ENCODE measurements around the gene EEF1AKMT2. TPM values are rescaled to one million over a fixed set of nuclear protein-coding genes. Genes with fewer than 3 reads are reported as not detected.
"Not testable (repeated sequence)": the region's sequence is repeated elsewhere in the genome, so short reads cannot be mapped to it uniquely, and the experiment has no call there.

The EEF1AKMT2 gene
- polyA plus RNA-seq, 4 donors = 9.6 to 21.5 (median 13.0) TPM

GRCh38 chr10:124782900-124783299 lies 8.8 kb downstream of the EEF1AKMT2 start:
- peaks cover 4 to 32% (median 6%) of the 10 kb centered on the region in 3 donors for H3K36me3 ChIP-seq (ENCODE audit: control insufficient read depth in 3 of 3, insufficient read depth in 2 of 3, low read depth in 1 of 3, low read length in 3 of 3)
- H3K27me3 ChIP-seq (ENCODE audit: control insufficient read depth in 3 of 3, insufficient read depth in 3 of 3, low read length in 3 of 3); FAIRE-seq; H3K4me1 ChIP-seq (ENCODE audit: control insufficient read depth in 3 of 3, insufficient read depth in 2 of 3, low read depth in 1 of 3, low read length in 2 of 3); DNase-seq; H3K27ac ChIP-seq (ENCODE audit: low read depth in 1 of 3, low read length in 2 of 3); H3K4me3 ChIP-seq (ENCODE audit: low read depth in 1 of 3, low read length in 3 of 3); H3K9me3 ChIP-seq (ENCODE audit: control insufficient read depth in 2 of 2, insufficient read depth in 1 of 2, low read depth in 1 of 2, low read length in 1 of 2): not testable (repeated sequence)
- 100% methylated on average over 1 of the region's 1 CpG for WGBS, 3 donors

- DNase-seq (no peak), FAIRE-seq (no peak)
- Histone ChIP-seq H3K4me1 (ENCODE audit: control insufficient read depth in 3 of 3, insufficient read depth in 2 of 3, low read depth in 1 of 3, low read length in 2 of 3) (no peaks in the 10 kb centered on the region), H3K9me3 (ENCODE audit: control insufficient read depth in 2 of 2, insufficient read depth in 1 of 2, low read depth in 1 of 2, low read length in 1 of 2) (peaks cover 0 to 5% of the 10 kb centered on the region in 2 donors), H3K4me3 (ENCODE audit: low read depth in 1 of 3, low read length in 3 of 3) (no peak overlapping the region), H3K36me3 (ENCODE audit: control insufficient read depth in 3 of 3, insufficient read depth in 2 of 3, low read depth in 1 of 3, low read length in 3 of 3) (peaks cover 0 to 23% (median 0%) of the 10 kb centered on the region in 3 donors), H3K27me3 (ENCODE audit: control insufficient read depth in 3 of 3, insufficient read depth in 3 of 3, low read length in 3 of 3) (no peaks in the 10 kb centered on the region), H3K27ac (ENCODE audit: low read depth in 1 of 3, low read length in 2 of 3) (no peak overlapping the region)
- WGBS, 3 donors = 94 to 100% (median 98%) methylated on average over 2 of the region's 2 CpGs
These were observed 22.9 kb downstream of the EEF1AKMT2 start for GRCh38 chr10:124768791-124769190.

- Histone ChIP-seq H3K27ac (ENCODE audit: low read depth in 1 of 3, low read length in 2 of 3) (no peak overlapping the region), H3K4me3 (ENCODE audit: low read depth in 1 of 3, low read length in 3 of 3) (no peak overlapping the region), H3K9me3 (ENCODE audit: control insufficient read depth in 2 of 2, insufficient read depth in 1 of 2, low read depth in 1 of 2, low read length in 1 of 2) (no peaks in the 10 kb centered on the region), H3K27me3 (ENCODE audit: control insufficient read depth in 3 of 3, insufficient read depth in 3 of 3, low read length in 3 of 3) (no peaks in the 10 kb centered on the region), H3K4me1 (ENCODE audit: control insufficient read depth in 3 of 3, insufficient read depth in 2 of 3, low read depth in 1 of 3, low read length in 2 of 3) (no peaks in the 10 kb centered on the region), H3K36me3 (ENCODE audit: control insufficient read depth in 3 of 3, insufficient read depth in 2 of 3, low read depth in 1 of 3, low read length in 3 of 3) (peaks cover 0 to 25% (median 0%) of the 10 kb centered on the region in 3 donors)
- FAIRE-seq (no peak), DNase-seq (no peak)
- WGBS, 3 donors = 85 to 95% (median 86%) methylated on average over 2 of the region's 2 CpGs
These were observed 26.4 kb downstream of the EEF1AKMT2 start for GRCh38 chr10:124765256-124765655.

GRCh38 chr10:124763267-124763666 lies 28.4 kb downstream of the EEF1AKMT2 start:
- Histone ChIP-seq H3K9me3 (ENCODE audit: control insufficient read depth in 2 of 2, insufficient read depth in 1 of 2, low read depth in 1 of 2, low read length in 1 of 2) (no peaks in the 10 kb centered on the region), H3K4me1 (ENCODE audit: control insufficient read depth in 3 of 3, insufficient read depth in 2 of 3, low read depth in 1 of 3, low read length in 2 of 3) (no peaks in the 10 kb centered on the region), H3K27ac (ENCODE audit: low read depth in 1 of 3, low read length in 2 of 3) (no peak overlapping the region), H3K4me3 (ENCODE audit: low read depth in 1 of 3, low read length in 3 of 3) (no peak overlapping the region), H3K27me3 (ENCODE audit: control insufficient read depth in 3 of 3, insufficient read depth in 3 of 3, low read length in 3 of 3) (no peaks in the 10 kb centered on the region), H3K36me3 (ENCODE audit: control insufficient read depth in 3 of 3, insufficient read depth in 2 of 3, low read depth in 1 of 3, low read length in 3 of 3) (peaks cover 0 to 20% (median 2%) of the 10 kb centered on the region in 3 donors)
- WGBS, 3 donors = 96 to 98% (median 97%) methylated on average over 1 of the region's 1 CpG
- no peak for DNase-seq
- no peak for FAIRE-seq

GRCh38 chr10:124762281-124762680 lies 29.4 kb downstream of the EEF1AKMT2 start:
- Histone ChIP-seq H3K4me3 (ENCODE audit: low read depth in 1 of 3, low read length in 3 of 3) (no peak overlapping the region), H3K4me1 (ENCODE audit: control insufficient read depth in 3 of 3, insufficient read depth in 2 of 3, low read depth in 1 of 3, low read length in 2 of 3) (no peaks in the 10 kb centered on the region), H3K9me3 (ENCODE audit: control insufficient read depth in 2 of 2, insufficient read depth in 1 of 2, low read depth in 1 of 2, low read length in 1 of 2) (no peaks in the 10 kb centered on the region), H3K36me3 (ENCODE audit: control insufficient read depth in 3 of 3, insufficient read depth in 2 of 3, low read depth in 1 of 3, low read length in 3 of 3) (peaks cover 0 to 18% (median 2%) of the 10 kb centered on the region in 3 donors), H3K27me3 (ENCODE audit: control insufficient read depth in 3 of 3, insufficient read depth in 3 of 3, low read length in 3 of 3) (no peaks in the 10 kb centered on the region), H3K27ac (ENCODE audit: low read depth in 1 of 3, low read length in 2 of 3) (no peak overlapping the region)
- WGBS, 3 donors = 91 to 94% (median 94%) methylated on average over 5 of the region's 5 CpGs
- DNase-seq = no peak
- FAIRE-seq = no peak

GRCh38 chr10:124756156-124756903 lies 35.4 kb downstream of the EEF1AKMT2 start:
- peaks cover 0 to 11% (median 3%) of the 10 kb centered on the region in 3 donors for H3K36me3 ChIP-seq (ENCODE audit: control insufficient read depth in 3 of 3, insufficient read depth in 2 of 3, low read depth in 1 of 3, low read length in 3 of 3)
- no peak for DNase-seq
- no peak overlapping the region for H3K4me3 ChIP-seq (ENCODE audit: low read depth in 1 of 3, low read length in 3 of 3)
- 70 to 75% (median 73%) methylated on average over 5 of the region's 5 CpGs for WGBS, 3 donors
- no peaks in the 10 kb centered on the region for H3K4me1 ChIP-seq (ENCODE audit: control insufficient read depth in 3 of 3, insufficient read depth in 2 of 3, low read depth in 1 of 3, low read length in 2 of 3)
- H3K27me3 ChIP-seq (ENCODE audit: control insufficient read depth in 3 of 3, insufficient read depth in 3 of 3, low read length in 3 of 3) = no peaks in the 10 kb centered on the region
- no peaks in the 10 kb centered on the region for H3K9me3 ChIP-seq (ENCODE audit: control insufficient read depth in 2 of 2, insufficient read depth in 1 of 2, low read depth in 1 of 2, low read length in 1 of 2)
- no peak for FAIRE-seq
- no peak overlapping the region for H3K27ac ChIP-seq (ENCODE audit: low read depth in 1 of 3, low read length in 2 of 3)

- H3K27ac ChIP-seq (ENCODE audit: low read depth in 1 of 3, low read length in 2 of 3) = no peak overlapping the region
- H3K27me3 ChIP-seq (ENCODE audit: control insufficient read depth in 3 of 3, insufficient read depth in 3 of 3, low read length in 3 of 3) = no peaks in the 10 kb centered on the region
- no peak for FAIRE-seq
- H3K4me3 ChIP-seq (ENCODE audit: low read depth in 1 of 3, low read length in 3 of 3) = no peak overlapping the region
- H3K9me3 ChIP-seq (ENCODE audit: control insufficient read depth in 2 of 2, insufficient read depth in 1 of 2, low read depth in 1 of 2, low read length in 1 of 2) = no peaks in the 10 kb centered on the region
- H3K36me3 ChIP-seq (ENCODE audit: control insufficient read depth in 3 of 3, insufficient read depth in 2 of 3, low read depth in 1 of 3, low read length in 3 of 3) = peaks cover 0 to 11% (median 3%) of the 10 kb centered on the region in 3 donors
- 62 to 71% (median 65%) methylated on average over 2 of the region's 2 CpGs for WGBS, 3 donors
- DNase-seq = no peak
- H3K4me1 ChIP-seq (ENCODE audit: control insufficient read depth in 3 of 3, insufficient read depth in 2 of 3, low read depth in 1 of 3, low read length in 2 of 3) = no peaks in the 10 kb centered on the region
These were observed 36.1 kb downstream of the EEF1AKMT2 start for GRCh38 chr10:124755581-124755980.

- Histone ChIP-seq H3K27ac (ENCODE audit: low read depth in 1 of 3, low read length in 2 of 3) (peak overlapping the region in 1 of 3 donors; percentile 11), H3K9me3 (ENCODE audit: control insufficient read depth in 2 of 2, insufficient read depth in 1 of 2, low read depth in 1 of 2, low read length in 1 of 2) (no peaks in the 10 kb centered on the region), H3K4me3 (ENCODE audit: low read depth in 1 of 3, low read length in 3 of 3) (no peak overlapping the region), H3K36me3 (ENCODE audit: control insufficient read depth in 3 of 3, insufficient read depth in 2 of 3, low read depth in 1 of 3, low read length in 3 of 3) (peaks cover 0 to 15% (median 3%) of the 10 kb centered on the region in 3 donors), H3K27me3 (ENCODE audit: control insufficient read depth in 3 of 3, insufficient read depth in 3 of 3, low read length in 3 of 3) (no peaks in the 10 kb centered on the region), H3K4me1 (ENCODE audit: control insufficient read depth in 3 of 3, insufficient read depth in 2 of 3, low read depth in 1 of 3, low read length in 2 of 3) (peaks cover 0 to 1% (median 0%) of the 10 kb centered on the region in 3 donors)
- DNase-seq (no peak), FAIRE-seq (no peak)
- WGBS, 3 donors = 95 to 98% (median 97%) methylated on average over 5 of the region's 5 CpGs
These were observed 37.5 kb downstream of the EEF1AKMT2 start for GRCh38 chr10:124754227-124754626.

Data from small intestine (tissue), 7 donors.